Natural killer cell (primary cell): ENCODE measurements around the gene PDE6B. TPM values are rescaled to one million over a fixed set of nuclear protein-coding genes. Genes with fewer than 3 reads are reported as not detected.

Experiments
- ATAC-seq, 3 donors: fragments of 150-1000 bp in 2 of 3; fragments of 200-7000 bp in 1 of 3; cut with Tn5 transposase; 1 replicate in 1 of 3; 2 replicates in 2 of 3; pipeline ENCODE4 v1.10.0; 2021; ENCODE audit warnings: mild to moderate bottlenecking in 2 of 3, moderate library complexity in 2 of 3
- DNase-seq, 2 donors: peaks; one replicate each; pipeline versions ENCODE4 v3.0.0 to v3.0.0-alpha.2; 2013 to 2021; ENCODE audit warnings: mixed read lengths in 1 of 2
- H3K27ac ChIP-seq: one replicate; pipeline ENCODE4 v1.5.1; 2013; ENCODE audit warnings: mild to moderate bottlenecking, low read length
- H3K27me3 ChIP-seq: one replicate; pipeline ENCODE4 v1.6.1; 2013; ENCODE audit warnings: low read length; ENCODE audit not compliant: control insufficient read depth, insufficient read depth
- H3K36me3 ChIP-seq: one replicate; pipeline ENCODE4 v1.6.1; 2013; ENCODE audit warnings: low read length; ENCODE audit not compliant: control insufficient read depth, insufficient read depth
- H3K4me1 ChIP-seq: one replicate; pipeline ENCODE4 v1.6.1; 2013; ENCODE audit warnings: low read length; ENCODE audit not compliant: control insufficient read depth, insufficient read depth
- H3K4me3 ChIP-seq: one replicate; pipeline ENCODE4 v1.5.1; 2013; ENCODE audit warnings: low read length
- H3K9me3 ChIP-seq: one replicate; pipeline ENCODE4 v1.6.1; 2013; ENCODE audit warnings: low read length; ENCODE audit not compliant: control insufficient read depth, insufficient read depth
- H3K27ac Mint-ChIP-seq, 2 donors: one replicate each; pipeline ENCODE4 v1.8.0; 2022; ENCODE audit warnings: mild to moderate bottlenecking in 2 of 2, mixed read lengths in 2 of 2, moderate library complexity in 1 of 2
- H3K27me3 Mint-ChIP-seq, 2 donors: one replicate each; pipeline ENCODE4 v1.8.0; 2022; ENCODE audit warnings: low read depth in 2 of 2, mixed read lengths in 2 of 2
- H3K36me3 Mint-ChIP-seq: one replicate; pipeline ENCODE4 v1.8.0; 2022; ENCODE audit warnings: mixed read lengths
- H3K4me1 Mint-ChIP-seq, 2 donors: one replicate each; pipeline ENCODE4 v1.8.0; 2022; ENCODE audit warnings: mixed read lengths in 2 of 2
- H3K4me3 Mint-ChIP-seq: one replicate; pipeline ENCODE4 v1.8.0; 2022; ENCODE audit warnings: mild to moderate bottlenecking, moderate library complexity, mixed read lengths
- H3K9me3 Mint-ChIP-seq, 2 donors: one replicate each; pipeline ENCODE4 v1.8.0; 2022; ENCODE audit warnings: mixed read lengths in 2 of 2
- CTCF ChIP-seq: fragments of 200-600 bp; IDR thresholded peaks from one replicate; pipeline ENCODE4 v1.8.0; 2022; ENCODE audit warnings: antibody characterized with exemption
- WGBS: methylation state at CpG from one replicate; pipeline ENCODE4 v1.1.7; 2013; ENCODE audit warnings: missing lambda C conversion rate; ENCODE audit not compliant: insufficient coverage; 5-methylcytosine and 5-hydroxymethylcytosine counted together
- intact Hi-C: fragments of 100-400 bp; cut with micrococcal nuclease; formaldehyde crosslinking; loops from one replicate; pipeline ENCODE4 v1.14.2; 2022
- total RNA-seq, 4 donors: library from RNA; stranded (reverse); fragments of 120-200 nt in 1 of 4; gene quantifications; one replicate each; pipeline versions ENCODE4 v1.2.3 to v1.2.4, GENCODE V29; 2013 to 2022

PDE6B gene
- total RNA-seq, 3 donors from 2014 or later (not counting 1 experiment from before 2014, with no cell fraction given): 15.8 to 18.8 (median 17.2) TPM

GRCh38 chr4:680091-680490 lies 54.7 kb downstream of the PDE6B start:
- TF ChIP-seq CTCF: no peak
- DNase-seq (no peak), ATAC-seq (no peak)
- no peaks in the 10 kb centered on the region for H3K36me3 Mint-ChIP-seq
- no peaks in the 10 kb centered on the region for H3K27me3 Mint-ChIP-seq
- Histone ChIP-seq H3K4me3 (no peak overlapping the region), H3K9me3 (no peaks in the 10 kb centered on the region), H3K4me1 (peaks cover 47% of the 10 kb centered on the region), H3K36me3 (no peaks in the 10 kb centered on the region), H3K27ac (peak overlapping the region; percentile 76), H3K27me3 (no peaks in the 10 kb centered on the region)
- WGBS: 82% methylated on average over 9 of the region's 9 CpGs
- intact Hi-C loops: loop anchor here (2.0 kb wide), 1 partner anchor 25 kb away; the partner anchor contains the start of gene PCGF3
- peaks cover 11 to 31% of the 10 kb centered on the region in 2 donors for H3K4me1 Mint-ChIP-seq
- H3K27ac Mint-ChIP-seq: peak overlapping the region; percentile 90
- H3K4me3 Mint-ChIP-seq: peak overlapping the region; percentile 69
- H3K9me3 Mint-ChIP-seq: no peaks in the 10 kb centered on the region

GRCh38 chr4:680551-680927 lies 55.2 kb downstream of the PDE6B start:
- WGBS: 62% methylated on average over 17 of the region's 17 CpGs
- Histone ChIP-seq H3K4me1 (peaks cover 43% of the 10 kb centered on the region), H3K9me3 (no peaks in the 10 kb centered on the region), H3K27me3 (no peaks in the 10 kb centered on the region), H3K27ac (peak overlapping the region; percentile 76), H3K4me3 (peak overlapping the region; percentile 30), H3K36me3 (no peaks in the 10 kb centered on the region)
- H3K27ac Mint-ChIP-seq: peak overlapping the region; percentile 90
- H3K4me1 Mint-ChIP-seq: peaks cover 11 to 27% of the 10 kb centered on the region in 2 donors
- no peak for TF ChIP-seq CTCF
- DNase-seq: peak in 1 of 2 donors; percentile 54
- H3K9me3 Mint-ChIP-seq: no peaks in the 10 kb centered on the region
- H3K27me3 Mint-ChIP-seq: no peaks in the 10 kb centered on the region
- intact Hi-C loops: loop anchor here (2.0 kb wide), 1 partner anchor 24 kb away; the partner anchor contains the start of gene PCGF3
- peak; percentile 59 to 71 (median 68) for ATAC-seq
- peak overlapping the region; percentile 69 for H3K4me3 Mint-ChIP-seq
- H3K36me3 Mint-ChIP-seq: no peaks in the 10 kb centered on the region

GRCh38 chr4:680928-681645 lies 55.7 kb downstream of the PDE6B start:
- H3K36me3 Mint-ChIP-seq: no peaks in the 10 kb centered on the region

More at GRCh38 chr4:680928-681645, 55.7 kb downstream of the PDE6B start:
- Mint-ChIP-seq H3K4me3 (peak overlapping the region; percentile 69), H3K27me3 (no peaks in the 10 kb centered on the region), H3K27ac (peak overlapping the region; percentile 90), H3K9me3 (no peaks in the 10 kb centered on the region), H3K4me1 (peaks cover 11 to 27% of the 10 kb centered on the region in 2 donors)
- WGBS: 2% methylated on average over 44 of the region's 62 CpGs
- Histone ChIP-seq H3K27ac (peak overlapping the region; percentile 76), H3K4me1 (peaks cover 37% of the 10 kb centered on the region), H3K27me3 (no peaks in the 10 kb centered on the region), H3K9me3 (no peaks in the 10 kb centered on the region), H3K36me3 (no peaks in the 10 kb centered on the region), H3K4me3 (peak overlapping the region; percentile 30)
- peak; percentile 67 to 69 for DNase-seq
- TF ChIP-seq CTCF: no peak
- peak; percentile 80 to 88 (median 85) for ATAC-seq
- intact Hi-C loops: loop anchor here (2.0 kb wide), 1 partner anchor 24 kb away; the partner anchor contains the start of gene PCGF3
